GM18858 (cell line): ENCODE measurements around the gene FZD4.
"Not testable (repeated sequence)": the region's sequence is repeated elsewhere in the genome, so short reads cannot be mapped to it uniquely, and the experiment has no call there.

Experiments used
- ATAC-seq: cut with Tn5 transposase; IDR thresholded peaks from one replicate; pipeline ENCODE4 v1.9.1; 2021; ENCODE audit not compliant: unreplicated experiment

The FZD4 gene

DNA sequence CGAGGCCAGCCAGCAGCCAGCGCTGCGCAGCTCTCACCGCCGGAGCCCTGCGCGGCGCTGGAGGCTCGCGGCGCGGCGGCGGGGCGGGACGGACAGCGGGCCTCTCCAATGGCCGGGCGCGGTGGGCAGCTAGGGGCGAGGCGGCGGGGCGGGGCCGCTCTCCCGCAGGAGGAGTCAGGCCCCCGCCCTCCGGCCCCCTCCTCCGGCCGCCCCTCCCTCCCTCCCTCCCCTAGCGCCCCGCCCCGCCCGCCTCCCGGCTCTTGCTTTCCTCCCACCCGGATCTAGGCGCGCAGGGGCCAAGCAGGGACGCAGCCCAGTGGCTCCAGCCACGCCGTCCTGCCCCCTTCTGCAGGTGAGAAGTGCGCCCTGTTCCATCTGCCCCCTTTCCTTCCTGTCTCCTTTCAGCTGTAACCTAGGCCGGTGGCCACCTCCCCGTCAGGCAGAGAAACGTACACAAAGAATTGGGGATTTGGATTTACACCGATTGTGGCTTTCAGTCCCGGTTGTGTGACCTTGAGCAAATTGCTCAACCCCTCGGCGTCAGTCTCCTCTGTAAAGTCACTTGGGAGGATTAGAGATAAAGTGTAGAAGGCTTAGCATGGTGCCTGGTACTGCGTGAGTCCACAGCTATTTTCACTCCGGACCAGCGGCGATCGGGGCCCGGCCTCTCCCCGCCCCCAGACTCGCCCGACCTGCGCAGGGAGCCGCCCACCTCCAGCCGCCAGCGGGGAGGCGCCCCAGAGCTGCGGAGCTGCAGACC, at the start of gene FZD4:
Gene FZD4, minus strand, starts transcription at position 35 of the 760 bp plus-strand sequence. CDS start 310 bp downstream, outside the sequence.
- peak; percentile 89 for ATAC-seq

DNA sequence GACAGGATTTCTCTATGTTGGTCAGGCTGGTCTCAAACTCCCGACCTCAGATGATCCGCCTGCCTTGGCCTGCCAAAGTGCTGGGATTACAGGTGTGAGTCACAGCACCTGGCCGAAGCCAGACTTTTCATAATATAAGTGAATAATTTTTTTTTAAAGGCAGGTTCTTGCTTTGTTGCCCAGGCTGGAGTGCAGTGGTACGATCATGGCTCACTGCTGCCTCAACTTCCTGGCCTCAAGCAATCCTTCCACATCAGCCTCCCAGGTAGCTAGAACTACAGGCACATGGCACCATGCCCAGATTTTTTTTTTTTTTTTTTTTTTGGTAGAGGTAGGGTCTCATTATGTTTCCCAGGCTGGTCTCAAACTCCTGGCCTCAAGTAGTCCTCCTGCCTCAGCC, 49.1 kb upstream of the FZD4 start:
- not testable (repeated sequence) for ATAC-seq

DNA sequence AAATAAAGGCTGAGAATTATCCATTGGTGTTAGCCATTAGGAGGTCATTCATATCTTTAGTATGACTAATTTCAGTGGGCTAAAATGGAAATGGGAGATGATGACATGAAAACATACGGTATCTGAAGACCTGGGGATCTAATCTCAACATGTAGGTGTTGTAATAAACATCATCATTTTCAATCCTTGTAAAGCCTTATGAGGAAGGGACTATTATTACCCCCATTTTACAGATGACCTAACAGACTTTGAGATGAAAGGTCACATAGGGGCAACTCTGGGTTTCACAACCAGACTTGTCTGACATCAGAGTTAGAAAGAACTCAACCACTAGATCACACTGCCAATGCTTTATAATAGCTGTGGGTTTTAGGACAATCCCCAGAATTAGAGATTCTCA, 47.7 kb upstream of the FZD4 start:
- ATAC-seq, result no peak

DNA sequence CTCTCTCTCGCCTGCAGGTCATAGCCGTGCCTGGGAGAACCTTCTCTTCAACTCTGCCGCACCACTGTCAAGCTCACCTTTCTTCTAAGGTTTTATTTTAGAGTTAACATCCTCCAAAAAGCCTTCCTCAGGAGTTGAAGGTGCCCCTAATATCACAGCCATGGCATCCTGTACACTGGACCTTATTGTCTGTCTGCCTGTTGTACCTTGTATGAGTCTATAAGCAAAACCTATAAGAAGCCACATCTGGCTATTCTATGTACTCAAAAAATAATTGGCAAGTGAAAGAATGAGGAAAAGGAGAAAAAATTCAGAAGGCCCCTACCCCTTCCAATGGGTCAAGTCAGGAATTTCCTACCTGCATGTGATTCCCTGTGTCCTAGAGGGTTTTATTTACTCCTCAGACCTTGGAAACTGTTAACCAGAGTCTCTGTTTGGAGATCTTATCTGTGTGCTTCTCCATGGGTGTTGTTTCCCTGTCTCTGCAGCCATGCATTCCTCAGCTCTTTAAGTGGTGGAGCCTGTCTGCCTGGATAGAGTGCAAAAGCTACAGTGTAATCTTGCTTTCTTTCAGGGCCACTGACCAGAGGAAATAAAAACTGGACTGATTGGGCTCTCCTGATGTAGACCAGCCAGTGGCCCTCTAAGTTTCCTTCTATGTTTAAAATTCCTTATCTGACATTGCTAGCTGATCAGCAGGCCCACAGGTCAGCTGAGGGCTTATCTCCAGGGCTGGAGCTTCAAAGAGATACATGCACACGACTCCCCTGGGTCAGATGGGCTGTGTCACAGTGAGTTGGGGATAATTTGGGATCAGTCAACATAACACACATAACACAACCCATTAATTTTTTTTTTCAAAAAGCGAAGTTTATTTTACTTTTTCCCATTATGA, 44.9 kb upstream of the FZD4 start:
- ATAC-seq, result no peak

DNA sequence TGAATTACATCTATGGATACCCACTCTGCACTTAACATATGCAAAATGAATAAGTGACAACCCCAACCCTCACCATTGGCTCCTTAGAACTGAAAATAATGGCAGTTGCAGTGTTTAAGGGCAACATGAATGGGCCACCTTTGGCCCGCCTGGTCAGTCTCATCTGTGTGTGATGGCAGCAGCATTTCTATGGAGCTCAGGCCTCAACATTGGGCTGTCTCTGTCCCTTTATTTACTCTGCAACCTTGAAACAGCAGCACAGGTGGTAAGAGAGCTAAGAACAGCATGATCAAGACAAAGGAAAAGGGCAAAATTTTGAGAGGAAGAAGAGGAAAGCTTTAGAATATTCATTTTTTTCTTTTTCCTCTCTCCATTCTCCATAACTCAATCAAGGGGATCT, 44.2 kb upstream of the FZD4 start:
- ATAC-seq, result no peak

DNA sequence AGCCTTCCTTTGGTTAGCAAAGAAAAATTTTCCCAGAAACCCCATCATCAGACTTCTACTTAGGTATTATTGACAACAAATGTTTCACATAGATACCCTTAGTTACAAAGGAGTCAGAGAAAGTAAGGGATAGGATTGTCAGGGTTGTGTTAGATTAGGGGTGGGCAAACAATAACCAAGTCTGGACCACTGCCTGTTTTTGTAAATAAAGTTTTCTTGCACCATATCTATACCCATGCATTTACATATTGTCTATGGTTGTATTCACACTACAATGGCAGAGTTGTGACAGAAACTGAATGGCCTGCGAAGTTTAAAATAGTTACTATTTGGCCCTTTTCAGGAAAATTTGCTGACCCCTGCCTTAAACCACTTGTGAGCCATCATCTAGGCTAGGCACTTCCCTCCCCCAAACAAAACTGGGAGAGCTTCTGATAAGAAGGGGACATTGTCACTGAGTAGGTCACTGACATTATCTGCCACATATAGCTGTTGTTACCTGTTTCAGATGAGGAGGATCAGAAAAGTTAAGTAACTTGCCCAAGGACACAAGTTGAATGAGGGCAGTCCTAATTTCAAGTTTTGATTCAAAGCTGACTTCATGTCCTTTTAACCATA, 41.9 kb upstream of the FZD4 start:
- ATAC-seq, result no peak

DNA sequence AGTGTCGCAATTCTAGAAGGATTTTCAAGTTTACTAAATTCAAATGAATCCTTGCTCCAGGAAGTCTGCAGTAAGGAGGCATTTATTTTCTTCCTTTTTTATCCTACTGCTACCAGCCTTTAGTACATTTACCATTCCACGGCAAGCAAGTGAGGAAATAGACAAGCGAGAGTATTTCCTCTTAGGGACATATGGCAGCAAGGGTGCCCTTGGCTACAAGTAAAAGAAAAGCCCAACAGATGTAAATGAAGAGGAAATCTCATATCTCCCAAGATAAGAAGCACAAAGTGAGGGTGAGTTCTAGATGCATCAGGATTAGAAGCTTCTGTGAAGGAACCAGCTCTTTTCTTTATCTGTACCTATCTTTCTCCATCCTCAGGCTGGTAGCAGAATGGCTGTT, 37.8 kb upstream of the FZD4 start:
- no peak for ATAC-seq

DNA sequence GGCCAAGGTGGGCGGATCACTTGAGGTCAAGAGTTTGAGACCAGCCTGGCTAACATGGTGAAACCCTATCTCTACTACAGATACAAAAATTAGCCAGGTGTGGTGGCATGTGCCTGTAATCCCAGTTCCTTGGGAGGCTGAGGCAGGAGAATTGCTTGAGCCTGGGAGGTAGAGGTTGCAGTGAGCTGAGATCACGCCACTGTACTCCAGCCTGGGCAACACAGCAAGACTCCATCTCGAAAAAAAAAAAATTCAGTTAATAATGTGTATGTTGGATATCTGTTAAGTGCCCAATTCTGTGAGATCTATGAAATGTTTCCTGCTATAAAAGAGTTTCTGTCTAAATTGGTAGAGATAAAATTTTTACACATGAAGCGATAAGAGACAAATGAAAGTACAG, 37.1 kb upstream of the FZD4 start:
- not testable (repeated sequence) for ATAC-seq

DNA sequence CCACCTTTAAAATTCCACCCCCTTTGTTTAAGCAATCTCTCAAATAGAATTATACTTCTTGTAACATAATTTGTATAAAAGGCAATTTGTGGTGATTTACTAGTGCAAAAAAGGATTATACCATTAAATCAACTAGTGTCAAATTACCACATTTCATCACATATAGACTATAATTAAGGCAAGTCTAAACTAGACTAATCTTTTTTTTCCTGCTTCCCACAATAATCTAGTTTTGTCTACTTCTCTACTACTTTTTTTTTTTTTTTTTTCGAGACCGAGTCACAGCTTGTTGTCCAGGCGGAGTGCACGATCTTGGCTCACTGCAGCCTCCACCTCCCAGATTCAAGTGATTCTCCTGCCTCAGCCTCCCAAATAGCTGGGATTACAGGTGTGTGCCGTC, 36.1 kb upstream of the FZD4 start:
- no peak for ATAC-seq

DNA sequence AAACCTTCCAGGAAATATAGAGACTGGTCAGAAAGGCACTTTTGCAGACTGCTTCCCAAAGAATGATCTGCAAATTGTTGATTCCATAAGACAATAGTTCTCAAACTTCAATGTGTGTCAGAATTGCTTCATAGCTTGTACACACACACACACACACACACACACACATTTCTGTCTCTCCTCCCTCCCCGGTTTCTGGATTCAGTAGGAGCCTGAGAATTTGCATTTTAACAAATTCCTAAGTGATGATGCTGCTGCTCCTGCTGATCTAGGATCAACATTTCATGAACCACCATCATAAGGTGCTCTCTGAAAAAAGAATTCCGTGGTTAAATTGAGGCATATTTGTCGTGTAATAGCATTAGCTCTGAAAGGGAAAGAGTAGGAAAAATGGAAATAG, 35.3 kb upstream of the FZD4 start:
- no peak for ATAC-seq

DNA sequence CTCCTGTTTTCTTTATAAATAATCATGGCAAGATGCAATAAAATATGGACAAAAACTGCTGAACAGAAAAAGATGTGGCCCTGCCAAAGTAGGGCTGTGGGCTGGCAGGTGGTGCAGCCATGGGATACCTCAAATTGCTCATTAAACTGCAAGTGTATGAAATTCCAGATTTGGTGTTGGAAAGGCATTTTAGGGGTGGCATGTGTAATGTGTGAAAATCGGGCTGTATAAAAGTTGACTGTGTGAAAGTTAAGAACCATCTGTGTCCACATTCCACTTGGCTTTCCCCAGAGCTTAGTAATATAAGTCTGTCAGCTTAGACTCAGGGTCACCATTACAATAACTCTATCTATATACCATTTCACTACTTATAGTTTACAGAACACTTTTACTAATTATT, 34.8 kb upstream of the FZD4 start:
- no peak for ATAC-seq

DNA sequence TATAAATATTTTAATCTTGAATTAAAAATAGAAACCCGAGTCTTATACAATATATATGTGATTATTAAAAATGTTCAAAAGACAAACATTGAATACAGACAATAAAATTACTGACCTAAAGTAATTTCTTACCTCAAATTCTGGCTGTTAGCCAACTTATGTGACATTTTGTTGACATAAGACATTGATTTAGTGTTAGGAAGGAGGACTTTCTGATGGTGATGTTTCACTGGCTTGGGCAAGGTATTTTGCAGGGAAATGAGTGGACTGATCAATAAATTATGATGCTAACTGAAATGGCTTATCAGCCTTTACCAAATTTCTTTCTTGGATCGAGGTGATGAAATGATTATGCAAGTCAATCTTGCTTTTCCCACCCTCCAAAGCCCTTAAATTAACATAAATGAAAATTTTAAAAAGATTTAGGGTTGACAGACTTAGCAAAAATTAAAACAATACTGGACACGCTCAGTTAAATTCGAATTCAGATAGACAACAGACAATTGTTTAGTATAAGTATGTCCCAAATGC, 33.2 kb upstream of the FZD4 start:
- no peak for ATAC-seq

DNA sequence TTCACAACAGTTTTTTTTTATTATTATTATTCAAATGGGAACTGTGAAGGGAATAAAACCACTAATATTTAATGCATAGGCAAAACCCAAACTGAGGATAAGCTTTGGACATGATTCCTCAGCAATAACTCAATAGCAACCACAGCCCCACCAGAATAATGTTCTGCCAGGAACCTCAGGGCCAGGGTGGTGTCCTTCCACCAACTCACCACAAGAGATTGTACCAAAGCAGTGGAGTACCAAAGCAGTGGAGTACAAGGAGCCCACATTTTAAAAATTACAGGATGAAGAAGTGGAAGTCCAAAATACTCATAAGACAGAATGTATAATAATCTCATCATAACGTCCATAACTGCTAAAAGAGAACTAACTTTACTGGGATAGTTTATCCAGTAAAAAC, 32.5 kb upstream of the FZD4 start:
- ATAC-seq, result no peak

DNA sequence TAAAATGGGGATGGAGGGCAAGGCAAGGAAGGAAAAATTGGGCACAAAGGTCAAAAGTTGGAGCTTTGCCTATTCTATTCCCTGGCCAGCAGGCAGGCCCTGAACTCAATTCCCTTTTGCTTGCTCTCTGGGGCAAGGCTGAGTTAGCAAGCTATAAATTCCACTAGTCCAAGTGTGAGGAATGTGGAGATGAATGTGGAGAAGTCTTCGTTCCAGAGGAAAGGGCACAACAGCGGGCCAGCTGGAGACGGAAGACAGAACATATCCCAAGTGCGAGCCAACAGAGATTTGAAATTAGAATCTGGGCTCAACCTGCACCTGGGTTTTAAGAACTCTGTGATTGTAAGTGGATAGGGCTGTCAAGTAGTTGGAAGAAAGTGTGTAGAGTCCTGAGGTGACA, 29.5 kb upstream of the FZD4 start:
- ATAC-seq, result no peak

DNA sequence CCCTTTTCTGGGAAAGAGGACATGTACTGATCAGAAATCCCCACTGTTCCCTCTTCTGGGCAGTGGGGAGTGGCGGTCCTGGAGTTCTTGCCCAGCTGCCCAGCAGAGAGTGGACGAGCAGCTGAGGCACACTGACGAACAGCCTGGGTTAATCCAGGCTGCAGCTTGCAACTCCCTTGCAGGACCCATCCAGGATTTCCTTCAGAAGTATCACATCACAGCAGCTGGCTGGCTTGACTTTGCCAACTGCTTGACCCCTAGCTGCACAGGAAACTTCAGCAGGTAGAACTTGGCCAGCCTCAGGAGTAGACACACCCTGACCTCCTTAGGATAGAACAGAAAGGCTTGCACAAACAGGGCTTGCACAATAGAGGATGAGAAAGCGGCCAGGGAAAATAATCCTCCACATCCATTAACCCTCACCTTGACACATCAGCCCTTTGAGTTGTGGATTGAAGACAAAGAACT, 27.9 kb upstream of the FZD4 start:
- ATAC-seq, result no peak

DNA sequence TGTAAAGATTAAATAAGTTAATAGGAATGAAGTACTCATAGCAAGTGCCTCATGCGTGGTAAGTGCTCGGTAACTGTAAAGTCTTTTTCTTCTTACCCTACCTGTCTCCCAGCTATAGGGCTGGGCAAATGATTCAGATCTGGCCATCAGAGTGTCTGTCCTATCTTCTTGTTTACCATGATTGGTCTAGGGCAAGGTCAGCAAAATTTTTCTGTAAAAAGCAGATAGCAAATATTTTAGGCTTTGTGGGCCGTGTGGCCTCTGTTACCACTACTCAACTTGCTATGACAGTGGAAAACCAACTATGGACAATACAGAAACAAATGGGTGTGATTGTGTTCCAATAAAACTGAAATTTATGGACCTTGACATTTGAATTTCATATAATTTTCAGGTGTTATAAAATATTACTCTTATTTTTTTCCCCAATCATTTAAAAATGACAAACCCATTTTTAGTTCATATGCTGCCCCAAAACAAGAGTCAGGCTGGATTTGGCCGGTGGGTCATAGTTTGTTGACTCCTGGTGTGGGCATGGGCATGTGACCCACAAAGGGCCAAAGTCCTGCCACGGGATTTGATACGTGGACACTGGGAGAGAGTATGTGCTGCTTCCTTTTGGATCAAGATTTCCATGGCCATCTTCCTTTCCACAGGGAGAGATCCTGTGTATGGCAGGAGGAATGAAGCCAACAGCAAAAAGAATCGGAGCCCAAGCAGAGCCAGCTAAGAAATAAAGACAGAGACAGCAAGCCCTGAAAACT, 26.8 kb upstream of the FZD4 start:
- no peak for ATAC-seq

DNA sequence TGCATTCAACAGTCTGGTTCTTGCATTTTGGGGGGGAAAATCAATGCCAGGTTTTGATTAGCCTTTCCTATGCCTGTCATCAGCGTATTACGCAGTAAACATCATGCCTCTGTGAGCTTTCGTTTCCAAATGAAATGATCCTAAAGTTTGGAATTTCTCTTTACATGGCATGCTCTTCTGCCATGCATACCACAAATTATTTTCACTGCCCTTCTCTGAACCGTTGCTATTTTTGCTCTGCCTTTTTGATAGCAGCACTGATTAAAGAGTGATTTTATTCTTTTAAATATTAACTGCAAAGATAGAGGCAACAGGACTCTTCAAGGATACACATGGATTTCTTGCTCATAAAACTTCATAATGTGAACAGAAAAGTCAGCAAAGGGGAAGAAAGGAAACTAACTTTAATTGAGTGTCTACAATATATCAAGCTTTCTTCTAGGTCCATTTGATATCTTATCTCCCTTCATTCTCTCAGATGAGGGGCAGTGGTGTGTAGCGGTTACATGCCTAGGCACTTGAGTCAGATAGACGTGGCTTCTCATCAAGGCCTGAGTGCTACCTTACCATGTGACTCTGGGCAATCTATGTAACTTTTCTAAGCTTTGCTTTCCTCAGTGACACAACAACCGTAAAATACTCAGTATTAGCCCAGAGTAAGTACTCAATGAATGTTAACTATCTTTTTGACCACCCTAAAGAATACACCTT, 25.0 kb upstream of the FZD4 start:
- ATAC-seq, result no peak

DNA sequence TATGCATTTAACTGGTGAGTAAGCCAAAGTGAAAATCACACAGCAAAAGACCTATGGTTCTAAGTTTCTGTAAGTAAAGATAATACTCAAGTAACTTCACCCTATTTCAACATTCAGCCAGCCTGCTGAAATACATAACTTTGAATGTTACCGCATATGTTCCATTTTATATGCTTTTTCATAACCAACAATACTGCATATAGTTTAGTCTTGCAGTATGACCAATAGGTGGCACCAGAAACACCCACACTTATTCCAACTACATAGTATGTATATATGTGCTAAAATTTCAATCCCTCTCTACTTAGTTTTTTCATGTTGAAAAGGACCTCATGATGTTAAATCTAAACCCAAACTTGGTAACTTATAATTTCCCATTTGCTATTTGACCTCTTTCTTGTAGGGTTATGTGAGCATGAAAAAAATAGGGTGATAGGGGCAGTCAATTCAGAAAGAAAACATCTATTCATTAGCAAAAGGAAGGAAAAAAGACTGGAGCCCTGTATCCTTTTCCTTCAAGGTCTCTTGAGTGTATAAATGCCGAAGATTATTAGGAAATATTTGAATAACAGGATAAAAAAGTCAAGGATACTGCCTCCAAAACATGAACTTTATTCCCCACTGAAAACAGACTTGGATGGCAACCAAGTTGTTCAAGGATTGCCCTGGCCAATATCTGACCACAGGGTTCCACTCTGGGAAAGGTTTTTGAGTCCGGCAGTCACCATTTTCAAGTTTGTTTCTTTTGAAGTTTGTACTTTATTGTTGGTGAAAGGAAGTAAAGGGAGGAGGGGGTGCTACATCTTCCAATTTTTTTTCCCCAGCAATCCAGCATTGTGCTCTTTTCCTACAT, 23.8 kb upstream of the FZD4 start:
- ATAC-seq, result peak; percentile 51

DNA sequence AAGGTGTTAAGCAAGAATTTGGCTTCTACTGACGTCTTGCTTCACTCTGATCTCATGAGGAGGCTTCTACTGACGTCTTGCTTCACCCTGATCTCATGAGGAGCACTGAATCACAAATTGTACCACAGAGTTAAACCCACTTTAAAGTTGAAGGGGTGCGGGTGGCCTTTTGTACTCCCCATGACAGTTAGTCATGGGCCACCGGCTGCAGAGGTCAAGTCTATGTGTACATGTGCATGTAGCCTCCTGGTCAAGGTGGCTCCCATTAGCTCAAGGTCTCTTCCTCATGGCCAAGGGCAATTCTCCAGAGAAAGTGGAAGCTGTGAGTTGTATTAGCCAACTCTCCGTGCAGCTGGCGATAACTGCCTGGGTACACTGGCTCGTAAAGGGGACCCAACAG, 23.1 kb upstream of the FZD4 start:
- ATAC-seq, result no peak
